A172 (cell line): ENCODE measurements around the gene SGMS2. TPM values are rescaled to one million over a fixed set of nuclear protein-coding genes. Genes with fewer than 3 reads are reported as not detected.

Source experiments
- DNase-seq: peaks from one replicate; pipeline ENCODE4 v3.0.0-alpha.2; 2015; ENCODE audit warnings: low spot score
- total RNA-seq: library from RNA; depleted of rRNA; stranded (reverse); fragments of >200 nt; shearing (Covaris generic); gene quantifications from 2 replicates; pipeline ENCODE4 v1.2.3, GENCODE V29; 2014

The SGMS2 gene
- total RNA-seq, 1 experiment from 2014 or later, result 29.4 TPM

DNA sequence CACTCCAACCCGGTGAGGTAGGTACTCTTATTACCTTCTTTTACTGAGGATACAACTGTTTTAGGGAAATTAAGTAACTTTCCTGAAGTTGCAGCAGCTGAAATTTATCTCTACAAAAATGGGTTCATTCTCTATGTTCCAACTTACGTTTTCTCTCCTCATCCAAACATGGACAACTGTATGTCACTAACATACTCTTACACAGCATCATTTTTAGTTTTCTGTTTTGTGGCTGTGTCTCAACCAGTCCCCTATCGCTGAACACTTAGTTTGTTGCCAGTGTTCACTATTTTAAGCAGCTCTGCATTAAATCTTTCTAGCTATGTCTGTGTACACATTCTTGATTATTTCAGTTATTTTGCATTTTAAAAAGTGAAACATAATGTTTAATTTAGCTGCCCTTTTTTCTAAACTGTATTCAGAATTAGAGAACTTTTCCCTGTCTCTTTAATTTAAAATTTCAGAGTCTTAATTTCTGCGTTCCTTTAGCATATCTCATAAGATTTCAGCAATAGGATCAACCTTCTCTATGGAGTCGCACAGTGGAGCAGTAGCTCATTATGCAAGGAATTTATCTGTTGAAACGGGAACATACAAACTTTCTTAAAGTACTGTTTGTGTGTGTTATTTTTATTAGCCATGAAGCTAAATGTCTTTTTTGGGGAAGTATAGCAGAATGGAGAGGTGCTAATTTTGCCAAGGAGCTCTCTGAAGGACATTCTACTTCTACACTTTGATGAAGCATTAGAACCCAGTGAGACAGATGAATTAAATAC is 3.8 kb downstream of the SGMS2 start:
- no peak for DNase-seq

DNA sequence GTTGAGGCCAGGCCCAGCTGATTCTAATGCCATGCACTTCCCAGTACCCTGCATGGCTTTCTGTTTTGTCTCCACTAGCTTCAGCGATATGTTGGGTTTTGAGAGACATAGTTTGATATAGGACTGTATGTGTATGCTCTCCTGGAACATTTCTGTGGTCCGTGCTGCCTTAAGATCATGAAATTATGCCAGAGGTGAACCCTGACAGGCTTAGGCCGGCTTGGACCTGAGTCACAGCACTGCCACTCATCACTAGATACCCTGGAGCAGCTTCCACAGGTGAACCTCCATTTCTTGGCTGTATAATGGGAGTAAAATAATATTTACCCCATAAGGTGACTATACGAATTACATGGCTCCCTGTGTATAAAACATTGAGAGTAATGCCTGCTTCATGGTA is 6.4 kb downstream of the SGMS2 start:
- no peak for DNase-seq

DNA sequence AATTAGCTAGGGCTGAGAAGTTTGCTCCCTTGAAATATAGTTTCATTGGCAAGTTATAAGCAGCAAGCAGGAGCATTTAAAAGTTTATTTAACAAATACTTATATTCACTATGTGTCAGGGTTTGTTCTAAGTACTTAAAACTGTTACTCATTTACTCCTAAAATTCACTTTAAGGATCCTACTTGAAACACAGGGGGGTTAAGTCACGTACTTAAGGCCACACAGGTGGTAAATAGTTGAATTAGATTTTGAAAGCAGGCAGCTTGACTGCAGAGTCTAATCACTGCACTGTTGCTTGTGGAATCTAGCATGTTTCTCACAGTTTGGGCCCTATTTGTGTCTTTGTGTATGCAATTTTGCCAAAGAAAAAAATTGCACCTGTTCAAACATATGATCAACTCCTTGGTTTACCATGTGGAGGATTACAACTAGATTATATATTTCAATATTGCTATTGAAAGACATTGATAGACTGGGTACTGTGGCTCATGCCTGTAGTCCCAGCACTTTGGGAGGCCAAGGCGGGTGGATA is 7.6 kb downstream of the SGMS2 start:
- no peak for DNase-seq

DNA sequence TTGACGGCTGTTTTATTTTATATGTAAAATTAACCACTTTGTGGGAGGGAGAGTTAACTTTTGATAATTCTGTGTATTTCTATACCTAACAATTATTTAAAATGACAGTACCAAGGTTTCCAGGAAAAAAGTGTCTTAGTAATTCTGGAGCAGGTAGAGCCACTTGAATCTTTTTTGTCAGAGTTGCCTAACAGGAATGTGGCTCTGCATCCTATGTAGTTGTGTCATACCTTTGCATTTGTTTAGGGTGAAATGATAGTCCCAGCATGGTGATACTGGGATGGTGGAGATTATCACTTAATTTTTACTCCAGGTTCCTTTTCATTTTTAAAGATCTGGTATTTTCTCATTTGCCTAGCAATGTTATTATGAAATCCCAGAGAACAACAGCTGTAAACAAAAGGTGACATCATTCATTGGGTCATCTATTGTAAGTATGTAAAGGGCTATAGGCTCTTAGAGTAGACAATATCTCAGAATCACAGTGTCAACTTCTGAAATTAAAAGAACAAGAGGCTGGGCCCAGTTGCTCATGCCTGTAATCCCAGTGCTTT is 9.6 kb downstream of the SGMS2 start:
- no peak for DNase-seq

DNA sequence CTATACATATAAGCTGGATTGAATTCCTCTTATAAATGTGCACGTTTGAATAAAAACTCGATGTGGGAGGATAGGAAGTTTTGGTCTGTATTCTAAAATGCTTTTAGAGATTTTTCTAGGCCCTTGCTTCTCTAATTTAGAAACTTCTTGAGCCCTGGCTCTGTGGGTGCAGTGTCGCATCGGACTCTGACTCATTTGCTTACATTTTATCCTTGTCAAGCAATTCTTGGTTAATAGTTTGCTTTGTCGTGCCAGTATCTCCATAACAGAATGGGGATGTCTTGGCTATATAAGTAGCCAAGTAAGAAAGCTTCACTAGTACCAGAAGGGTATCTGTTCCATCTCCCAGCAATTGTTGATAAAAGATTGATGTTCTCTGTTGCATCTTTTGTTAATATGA is 10.7 kb downstream of the SGMS2 start:
- DNase-seq, result no peak

DNA sequence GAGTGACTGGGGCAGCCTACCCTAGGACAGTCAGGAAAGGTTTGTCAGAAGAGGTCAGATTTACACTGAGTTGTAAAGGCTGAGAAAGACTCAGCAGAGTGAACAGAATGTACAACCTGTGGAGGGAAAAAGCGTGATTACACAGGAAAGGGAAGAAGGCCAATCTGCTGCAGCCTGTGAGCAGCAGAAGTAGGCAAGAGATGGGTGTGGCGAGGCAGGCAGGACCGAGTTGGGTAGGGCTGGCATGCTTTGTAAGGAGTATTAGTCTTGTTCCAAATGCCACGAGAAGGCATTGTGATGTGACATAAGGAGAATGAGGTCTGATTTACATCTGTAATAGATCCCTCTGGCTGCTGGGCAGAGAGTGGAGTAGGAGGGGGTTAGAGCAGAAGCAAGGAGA is 12.6 kb downstream of the SGMS2 start:
- DNase-seq, result no peak

DNA sequence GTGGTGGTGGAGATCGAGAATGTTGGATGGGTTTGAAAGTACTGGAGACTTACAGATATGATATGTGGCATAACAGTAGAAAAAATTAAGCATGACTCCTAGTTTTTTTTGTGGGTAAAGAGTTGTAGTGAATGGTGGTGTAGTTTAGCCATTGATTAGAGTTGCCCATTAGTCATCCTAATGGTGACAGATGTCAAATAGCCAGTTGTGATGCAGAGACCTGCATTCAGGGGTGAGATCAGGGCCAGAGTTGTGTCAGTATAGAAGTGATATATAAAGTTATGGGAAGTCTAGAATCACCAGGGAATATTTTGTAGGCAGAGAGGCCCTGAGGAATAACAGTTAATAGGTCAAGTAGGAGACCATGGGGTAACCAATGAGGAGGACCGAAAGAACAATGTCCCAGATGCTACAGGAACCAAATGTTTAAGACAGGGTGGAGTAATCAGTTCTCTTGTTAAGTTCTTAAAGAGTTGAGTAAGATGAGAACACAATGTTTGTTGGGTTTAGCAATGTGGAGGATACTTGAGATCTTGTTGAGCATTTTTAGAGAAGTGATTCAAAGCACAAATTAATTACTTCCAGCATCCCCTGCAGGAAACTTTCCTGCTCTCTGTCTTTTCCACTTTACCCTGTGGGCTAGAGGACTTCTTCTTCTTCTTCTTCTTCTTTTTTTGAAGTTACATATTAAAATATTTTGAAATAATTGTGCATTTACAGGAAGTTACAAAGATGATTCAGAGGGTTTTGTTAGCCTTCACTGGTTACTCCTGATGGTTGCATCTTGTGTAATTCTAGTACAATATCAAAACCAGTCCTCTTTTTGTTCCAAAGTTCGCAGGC is 13.3 kb downstream of the SGMS2 start:
- no peak for DNase-seq

DNA sequence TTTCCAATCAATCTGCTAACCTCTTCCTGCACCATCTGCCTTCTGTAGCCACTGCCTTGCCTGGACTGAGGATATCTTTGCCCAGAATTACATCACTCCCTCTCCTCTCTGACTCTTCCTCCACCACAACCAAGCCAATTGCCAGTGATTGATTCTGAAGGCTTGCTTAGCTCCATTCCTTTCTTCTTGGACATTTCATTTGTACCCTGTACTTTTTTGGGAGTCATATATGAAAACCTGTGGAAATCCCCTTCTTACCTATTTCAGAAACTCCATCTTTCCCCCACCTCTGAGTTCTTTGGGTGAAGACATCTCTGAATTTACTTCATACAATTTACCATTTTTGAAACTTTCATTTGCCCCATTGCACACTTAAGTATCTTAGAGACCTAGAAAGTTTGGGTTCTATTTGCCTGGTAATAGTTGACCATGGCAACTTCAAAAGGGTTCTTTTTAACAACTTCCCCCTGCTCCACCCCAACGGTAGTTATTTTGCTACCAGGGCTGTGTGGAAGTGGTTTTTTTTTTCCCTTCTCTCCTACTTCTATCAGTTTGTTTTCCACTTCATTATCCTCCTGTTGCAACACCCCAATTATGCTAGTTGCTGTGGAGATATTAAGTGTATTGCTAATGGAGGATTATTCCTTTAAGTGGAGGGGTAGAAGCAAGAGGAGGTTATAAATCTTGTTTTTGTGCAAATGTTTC is 14.3 kb downstream of the SGMS2 start:
- DNase-seq, result no peak

DNA sequence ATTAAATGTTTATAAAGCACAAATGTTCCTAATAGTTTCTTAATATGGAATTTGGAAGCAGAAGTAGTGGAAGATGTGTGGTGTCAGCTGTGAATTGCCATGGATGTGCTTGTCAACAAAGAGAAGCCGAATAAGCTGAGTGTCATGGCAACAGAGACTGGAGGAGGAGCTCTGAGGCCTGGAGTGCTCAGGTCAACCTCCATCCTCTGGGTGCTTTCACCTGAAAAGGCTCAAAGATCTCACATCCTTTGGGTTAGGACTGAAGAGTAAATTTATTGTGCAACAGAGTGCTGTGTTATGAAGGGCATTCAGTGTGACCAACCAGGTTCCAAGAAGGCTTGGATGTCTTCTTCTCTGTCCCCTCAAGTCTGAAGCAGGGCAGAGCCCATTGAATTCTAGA is 18.7 kb downstream of the SGMS2 start:
- no peak for DNase-seq

DNA sequence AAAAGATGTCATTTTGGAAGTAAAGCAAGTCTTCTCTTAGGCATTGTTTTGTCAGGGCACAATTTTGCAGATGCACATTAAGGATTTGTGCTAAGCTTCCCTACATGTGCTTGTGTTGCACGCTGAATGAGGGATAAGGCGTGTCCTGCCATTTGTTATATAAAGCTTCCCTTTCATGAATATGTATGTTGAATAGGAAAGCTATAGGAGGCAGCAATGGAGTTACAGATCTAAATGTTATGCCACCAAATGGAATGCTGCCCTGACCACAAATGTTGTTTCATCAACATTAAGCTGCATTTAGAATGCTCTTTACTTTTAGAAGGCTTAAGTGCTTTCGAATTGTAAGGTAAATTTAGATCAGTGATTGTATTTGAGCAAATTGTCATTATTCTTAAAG is 20.9 kb downstream of the SGMS2 start:
- DNase-seq, result no peak

DNA sequence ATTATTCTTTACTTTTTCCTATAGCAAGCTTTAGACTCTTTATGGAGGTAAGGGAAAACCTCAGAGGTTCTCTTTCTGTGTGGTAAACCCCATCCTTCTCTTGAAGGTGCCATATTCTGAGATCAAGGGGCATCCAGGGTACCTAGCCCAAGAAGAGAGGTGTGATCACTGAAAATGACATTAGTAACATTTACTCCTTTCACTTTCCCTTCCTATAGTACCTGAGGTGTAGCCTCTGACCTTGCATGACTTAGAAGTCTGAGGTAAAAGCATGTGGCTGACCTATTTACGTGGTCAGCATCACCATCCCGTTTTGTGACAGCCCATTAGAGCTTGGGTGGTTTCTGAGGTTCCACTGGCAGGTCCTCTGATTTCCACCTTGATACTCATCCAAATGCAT is 25.7 kb downstream of the SGMS2 start:
- no peak for DNase-seq

DNA sequence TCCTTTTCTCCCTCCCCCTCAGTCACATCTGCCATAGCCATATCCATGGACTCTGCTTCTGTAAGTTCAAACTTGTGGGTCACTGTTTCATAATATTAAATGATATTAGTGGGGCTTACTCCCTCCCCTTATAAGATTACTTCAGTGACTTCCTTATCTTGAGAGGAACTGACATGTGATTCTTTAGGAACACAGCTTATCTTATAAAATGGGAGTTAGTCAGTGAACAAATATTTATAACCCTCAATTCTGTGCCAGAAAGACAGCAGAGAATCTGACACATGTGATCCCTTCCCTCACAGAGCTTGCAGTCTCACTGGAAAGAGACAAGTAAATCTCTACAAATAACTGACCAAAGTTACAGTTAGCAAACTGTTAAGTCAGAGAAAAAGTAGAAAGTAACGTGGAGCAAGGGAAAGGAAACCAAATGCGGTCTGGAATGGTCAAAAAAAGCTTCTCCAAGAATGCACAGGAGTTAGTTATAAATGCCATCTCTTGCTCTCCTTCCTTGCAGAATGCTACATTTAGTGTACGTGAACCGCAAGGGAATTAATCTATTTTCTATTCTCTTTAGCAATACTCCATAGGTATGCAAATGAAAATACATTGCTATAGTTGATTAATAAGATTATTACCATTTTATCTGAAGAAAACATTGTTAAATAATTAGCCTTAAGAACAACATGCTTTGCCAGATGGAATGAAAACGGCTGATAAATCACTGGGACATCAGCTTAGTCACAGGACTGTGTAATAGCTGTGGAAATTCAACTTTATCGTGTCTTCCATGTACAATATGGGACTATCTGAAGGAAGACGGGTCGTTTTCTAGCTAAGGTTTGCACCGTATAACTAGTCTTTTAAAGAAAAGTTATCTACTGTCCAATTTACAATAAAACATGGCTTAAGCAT is 29.0 kb downstream of the SGMS2 start:
- peak; percentile 83 for DNase-seq

DNA sequence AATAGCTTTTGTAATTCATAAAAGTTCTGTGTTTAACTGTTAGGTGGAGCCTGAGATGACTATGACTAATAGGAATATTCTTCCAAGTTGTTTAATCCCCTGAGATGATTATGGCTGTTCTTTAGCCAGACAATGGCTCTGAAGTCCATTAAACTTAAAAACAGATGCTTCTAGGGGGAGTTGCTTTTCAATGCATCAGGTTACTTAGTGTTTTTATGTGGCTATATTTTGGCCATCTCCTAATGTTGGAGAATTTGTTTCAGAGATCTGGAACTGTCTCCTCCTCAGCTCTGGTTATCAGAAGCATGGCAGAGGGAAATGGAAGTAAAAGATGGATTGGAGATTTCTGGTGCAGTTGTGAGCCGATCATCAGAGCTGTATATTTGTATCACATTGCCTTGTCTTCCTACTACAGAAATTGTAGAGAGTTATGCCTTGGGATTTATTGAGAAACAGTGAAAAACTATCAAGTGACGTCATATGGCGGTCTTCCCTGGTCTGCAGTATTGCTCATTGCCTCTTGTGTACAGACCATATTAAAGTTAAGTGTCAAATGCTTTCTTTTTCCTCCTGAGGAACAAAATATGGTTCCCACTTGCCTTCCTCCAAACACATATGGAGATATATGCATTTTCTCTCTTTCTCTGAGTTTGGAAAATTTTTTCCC is 29.8 kb downstream of the SGMS2 start:
- no peak for DNase-seq

DNA sequence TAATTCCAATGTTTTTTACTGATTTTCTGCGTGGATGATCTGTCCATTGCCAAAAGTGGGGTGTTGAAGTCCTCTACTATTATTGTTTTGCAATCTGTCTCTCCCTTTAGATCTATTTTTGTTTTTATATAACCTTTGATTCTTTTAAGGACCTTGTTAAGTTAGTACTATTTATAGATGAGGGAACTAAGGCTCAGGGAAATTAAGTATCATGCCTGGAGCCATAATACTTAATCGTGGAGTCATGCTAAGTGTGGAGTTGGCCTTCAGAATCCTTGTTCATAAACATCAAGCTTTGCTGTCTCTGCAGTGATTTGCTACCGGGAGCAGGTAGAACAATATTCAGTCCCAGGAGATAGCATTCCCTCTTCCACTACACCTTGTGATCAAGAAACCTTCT is 31.0 kb downstream of the SGMS2 start:
- DNase-seq, result no peak

DNA sequence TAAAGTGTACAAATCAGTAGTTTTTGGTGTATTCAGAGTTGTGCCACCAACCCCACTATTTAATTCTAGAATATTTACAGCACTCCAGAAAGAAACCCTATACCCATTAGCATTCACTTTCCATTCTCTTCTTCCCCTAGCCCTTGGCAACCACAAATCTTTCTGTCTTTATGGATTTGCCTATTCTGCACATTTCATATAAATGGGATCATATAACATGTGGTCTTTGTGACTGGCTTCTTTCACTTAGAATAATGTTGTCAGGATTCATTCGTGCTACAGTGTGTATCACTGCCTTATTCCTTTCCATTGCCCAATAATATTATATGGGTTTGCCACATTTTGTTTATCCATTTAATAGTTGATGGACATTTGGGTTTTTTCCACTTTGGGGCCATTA is 32.2 kb downstream of the SGMS2 start:
- no peak for DNase-seq

DNA sequence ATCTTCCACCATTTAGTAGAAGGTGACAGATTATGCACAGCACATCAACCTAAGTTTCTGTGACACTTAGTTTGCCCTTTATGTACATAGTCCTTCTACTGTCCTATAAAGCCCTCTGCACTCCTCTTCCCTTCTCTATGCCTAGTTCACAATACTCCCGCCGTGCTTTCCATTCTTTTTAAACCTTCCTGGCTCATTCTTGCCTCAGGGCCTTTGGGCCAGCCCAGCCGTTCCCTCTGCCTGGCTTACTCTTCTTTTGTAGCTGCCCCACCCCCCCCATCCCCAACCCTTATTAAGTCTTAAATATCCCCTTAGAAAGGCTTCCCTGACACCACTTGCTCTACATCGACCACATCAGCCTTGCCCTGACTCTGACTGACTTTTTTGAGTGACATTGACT is 33.0 kb downstream of the SGMS2 start:
- DNase-seq, result no peak

DNA sequence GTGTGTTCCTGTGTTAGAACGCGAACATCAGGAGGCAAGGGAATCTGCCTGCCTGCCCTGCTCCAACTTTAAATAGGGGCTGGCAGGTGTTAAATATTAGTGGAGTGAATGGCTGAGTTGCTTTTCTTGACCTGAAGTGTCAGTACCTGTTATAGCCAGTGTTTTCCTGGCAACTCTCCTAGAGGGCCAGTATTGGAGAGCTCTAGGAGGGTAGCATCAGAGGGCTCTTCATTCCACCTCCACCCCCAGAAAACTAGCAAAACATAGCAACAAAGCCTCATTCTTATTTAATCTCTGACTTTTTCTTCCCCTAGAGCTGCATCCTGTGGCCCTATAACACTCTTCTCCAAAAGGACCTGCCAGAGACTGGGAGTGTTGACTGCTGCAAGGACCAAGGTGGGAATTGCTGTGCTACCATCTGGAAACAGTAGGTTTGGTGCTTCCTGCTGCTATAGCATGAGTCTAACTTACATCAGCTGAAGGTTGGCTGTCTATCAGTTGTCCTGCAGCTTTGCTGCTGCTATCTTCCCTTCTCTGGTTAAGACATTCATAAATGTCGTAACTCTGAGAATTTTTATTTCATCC is 33.5 kb downstream of the SGMS2 start:
- no peak for DNase-seq

DNA sequence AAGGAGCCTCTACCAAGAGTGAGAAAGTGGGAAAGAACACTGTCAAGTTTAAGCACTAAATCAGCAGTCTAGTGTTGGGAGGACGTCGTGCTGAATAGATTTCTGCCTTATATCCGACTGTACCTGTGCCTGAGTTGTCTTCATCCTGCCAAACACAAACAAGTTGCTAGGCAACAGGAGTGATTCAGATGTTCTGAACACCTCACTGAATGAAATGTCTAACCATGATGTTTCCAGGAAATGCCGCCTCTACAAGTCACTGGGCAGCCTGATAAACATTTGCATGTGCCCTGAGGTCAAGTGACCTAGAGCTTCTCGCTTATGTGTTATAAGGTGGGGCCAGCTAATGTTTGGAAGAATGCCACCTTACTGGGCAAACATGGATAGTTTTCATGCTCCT is 37.9 kb downstream of the SGMS2 start:
- DNase-seq, result peak; percentile 63

DNA sequence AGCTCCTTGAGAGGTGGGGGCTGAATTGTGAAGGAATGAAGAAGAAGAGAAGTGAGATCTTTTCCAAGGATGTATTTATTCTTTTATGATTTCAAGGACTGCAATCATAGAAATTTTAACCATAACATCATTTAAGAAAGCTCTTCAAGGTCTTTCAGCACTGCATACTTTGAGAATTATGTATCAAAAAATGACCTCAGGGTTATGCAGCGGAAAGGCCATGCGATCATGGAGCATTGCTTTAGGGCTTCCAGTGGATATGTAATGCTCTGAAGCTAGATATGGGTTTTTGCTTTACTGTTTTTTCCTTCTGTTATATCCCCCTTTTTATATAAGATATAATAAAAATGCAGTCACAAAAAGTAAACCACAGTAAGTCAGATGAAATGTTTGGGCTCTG is 38.7 kb downstream of the SGMS2 start:
- DNase-seq, result no peak

DNA sequence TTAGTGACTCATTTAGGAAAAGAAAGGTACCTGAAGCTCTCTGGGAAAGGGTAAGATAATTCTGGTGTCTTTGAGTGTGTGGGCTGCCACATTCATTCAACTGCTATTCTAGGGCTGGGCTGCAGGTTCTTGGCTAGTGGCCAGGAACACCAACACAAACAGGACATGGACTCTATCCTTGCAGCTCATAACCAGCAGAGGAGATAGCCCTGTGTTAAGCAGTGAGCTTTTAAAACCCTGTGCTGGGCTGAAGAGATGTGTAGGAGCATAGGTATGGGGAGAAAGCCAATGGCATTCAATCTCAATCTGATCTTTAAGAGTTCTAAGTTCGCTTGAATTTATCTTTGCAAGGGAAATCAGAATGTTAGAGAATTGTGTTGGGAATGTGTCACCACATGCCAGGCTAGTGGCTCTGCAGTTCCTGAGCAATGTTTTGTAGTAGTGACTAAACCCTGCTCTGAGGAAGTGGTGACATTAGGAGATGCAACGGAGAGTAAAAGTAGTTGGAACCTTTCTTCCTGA is 39.2 kb downstream of the SGMS2 start:
- DNase-seq, result peak; percentile 15
